H1 (cell line): Measurements from ENCODE around the gene TMEM114. TPM values are rescaled to one million over a fixed set of nuclear protein-coding genes. Genes with fewer than 3 reads are reported as not detected.

Experiments
- CTCF ChIA-PET: fragments of 300-600 bp; sonication (Branson Sonifier 250); formaldehyde crosslinking; loops from one replicate; lab custom pipeline; 2021; ENCODE audit not compliant: partially characterized antibody; lab: Charles Lee
- POLR2A ChIA-PET: fragments of 300-600 bp; sonication (Branson Sonifier 250); formaldehyde crosslinking; loops from one replicate; lab custom pipeline; 2021; ENCODE audit warnings: inconsistent platforms; ENCODE audit not compliant: partially characterized antibody; lab: Charles Lee
- DNase-seq, 2 experiments: peaks; one replicate each; pipeline versions ENCODE4 v3.0.0 to v3.0.0-alpha.2; 2010 to 2022; ENCODE audit warnings: low spot score in 2 of 2, low read depth in 1 of 2, mixed read lengths in 1 of 2
- FAIRE-seq: peaks from 2 replicates; lab custom pipeline; 2011; peaks lifted over from hg19 to GRCh38; lab: Jason Lieb, UNC
- H2AFZ ChIP-seq: 2 replicates; pipeline ENCODE4 v1.8.1; 2012; ENCODE audit warnings: low read length, inconsistent platforms
- H2AK5ac ChIP-seq: 2 replicates; pipeline ENCODE4 v1.6.1; 2013; ENCODE audit warnings: low read depth, low read length
- H2BK120ac ChIP-seq: replicated peaks from 2 replicates; pipeline ENCODE3; 2013; ENCODE audit warnings: low read depth, low read length, inconsistent platforms
- H2BK12ac ChIP-seq: 2 replicates; pipeline ENCODE4 v1.6.1; 2013; ENCODE audit warnings: low read depth, low read length
- H2BK15ac ChIP-seq: 2 replicates; pipeline ENCODE4 v1.6.1; 2013; ENCODE audit warnings: low read length
- H2BK20ac ChIP-seq: 2 replicates; pipeline ENCODE4 v1.6.1; 2013; ENCODE audit warnings: low read length
- H2BK5ac ChIP-seq: 2 replicates; pipeline ENCODE4 v1.6.1; 2013; ENCODE audit warnings: low read depth, low read length
- H3K14ac ChIP-seq: 2 replicates; pipeline ENCODE4 v1.6.1; 2013; ENCODE audit warnings: inconsistent platforms; ENCODE audit not compliant: insufficient read length
- H3K18ac ChIP-seq: 2 replicates; pipeline ENCODE4 v1.6.1; 2013; ENCODE audit warnings: low read length; ENCODE audit errors: extremely low read depth
- H3K23ac ChIP-seq: 2 replicates; pipeline ENCODE4 v1.6.1; 2013; ENCODE audit warnings: inconsistent platforms; ENCODE audit not compliant: insufficient read length
- H3K23me2 ChIP-seq: 2 replicates; pipeline ENCODE4 v1.6.1; 2013; ENCODE audit warnings: low read depth, low read length
- H3K27ac ChIP-seq: 2 replicates; pipeline ENCODE4 v1.6.1; 2011; ENCODE audit warnings: low read depth, low read length, inconsistent platforms
- H3K27me3 ChIP-seq, 4 experiments: replicated peaks in 1 of 4; 1 replicate in 1 of 4; 2 replicates in 3 of 4; pipeline versions ENCODE4 v1.6.1 to v1.8.1; 2011 to 2013; ENCODE audit warnings: low read length in 3 of 4, mild to moderate bottlenecking in 3 of 4, inconsistent platforms in 2 of 4, mixed read lengths in 2 of 4, moderate library complexity in 1 of 4; ENCODE audit not compliant: control insufficient read depth in 3 of 4, insufficient read depth in 3 of 4; ENCODE audit errors: extremely low read depth in 1 of 4
- H3K36me3 ChIP-seq, 4 experiments: 2 replicates each; pipeline versions ENCODE4 v1.6.1 to v1.8.1; 2011 to 2013; ENCODE audit warnings: mild to moderate bottlenecking in 4 of 4, low read length in 3 of 4, moderate library complexity in 2 of 4, control low read depth in 1 of 4, inconsistent platforms in 1 of 4; ENCODE audit not compliant: insufficient read depth in 4 of 4, control insufficient read depth in 2 of 4
- H3K4ac ChIP-seq: replicated peaks from 2 replicates; pipeline ENCODE3; 2013; ENCODE audit warnings: low read length, low read depth, mixed read lengths, inconsistent platforms; ENCODE audit not compliant: insufficient read length
- H3K4me1 ChIP-seq, 4 experiments: replicated peaks in 1 of 4; 1 replicate in 1 of 4; 2 replicates in 3 of 4; pipeline versions ENCODE4 v1.6.1 to v1.8.1; 2011 to 2013; ENCODE audit warnings: low read length in 3 of 4, inconsistent platforms in 2 of 4, mixed read lengths in 1 of 4; ENCODE audit not compliant: insufficient read depth in 4 of 4, control insufficient read depth in 3 of 4
- H3K4me2 ChIP-seq, 2 experiments: 2 replicates each; pipeline versions ENCODE4 v1.6.1 to v1.8.1; 2011 to 2013; ENCODE audit warnings: low read depth in 2 of 2, low read length in 2 of 2, control low read depth in 1 of 2, inconsistent platforms in 1 of 2, mild to moderate bottlenecking in 1 of 2; ENCODE audit not compliant: insufficient read depth in 1 of 2
- H3K4me3 ChIP-seq, 4 experiments: fragments of 200-600, 300-600 bp in 1 of 4; sonication (generic), shearing (Covaris generic), sonication (Bioruptor Twin) in 1 of 4; 2 replicates each; pipeline versions ENCODE4 v1.5.1 to v1.8.1; 2011 to 2016; ENCODE audit warnings: low read length in 4 of 4, low read depth in 3 of 4, control low read depth in 2 of 4, inconsistent platforms in 2 of 4, mild to moderate bottlenecking in 2 of 4, mixed read lengths in 1 of 4, moderate library complexity in 1 of 4; ENCODE audit not compliant: insufficient read depth in 2 of 4; ENCODE audit errors: extremely low read depth in 1 of 4
- H3K56ac ChIP-seq: replicated peaks from 2 replicates; pipeline ENCODE3; 2013; ENCODE audit warnings: low read depth, mild to moderate bottlenecking, mixed read lengths, low read length, inconsistent platforms; ENCODE audit not compliant: insufficient read length
- H3K79me1 ChIP-seq: 2 replicates; pipeline ENCODE4 v1.6.1; 2013; ENCODE audit warnings: low read depth, low read length, control low read depth
- H3K79me2 ChIP-seq, 2 experiments: 2 replicates each; pipeline versions ENCODE4 v1.6.1 to v1.8.1; 2012 to 2013; ENCODE audit warnings: low read length in 2 of 2, mild to moderate bottlenecking in 2 of 2, inconsistent platforms in 1 of 2; ENCODE audit not compliant: insufficient read depth in 2 of 2, control insufficient read depth in 1 of 2
- H3K9ac ChIP-seq, 4 experiments: replicated peaks in 1 of 4; 1 replicate in 1 of 4; 2 replicates in 3 of 4; pipeline versions ENCODE4 v1.6.1 to v1.8.1; 2011 to 2013; ENCODE audit warnings: low read depth in 3 of 4, low read length in 3 of 4, control low read depth in 2 of 4, mild to moderate bottlenecking in 2 of 4, moderate library complexity in 2 of 4, inconsistent platforms in 1 of 4; ENCODE audit errors: extremely low read depth in 1 of 4
- H3K9me3 ChIP-seq, 2 experiments: 2 replicates each; pipeline versions ENCODE4 v1.6.1 to v1.8.1; 2012 to 2013; ENCODE audit warnings: mild to moderate bottlenecking in 2 of 2, moderate library complexity in 2 of 2, control low read depth in 1 of 2, inconsistent platforms in 1 of 2, low read depth in 1 of 2, low read length in 1 of 2, mixed read lengths in 1 of 2; ENCODE audit not compliant: insufficient read depth in 2 of 2
- H4K20me1 ChIP-seq, 2 experiments: replicated peaks in 1 of 2; 2 replicates each; pipeline versions ENCODE3 to v1.8.1; 2011 to 2013; ENCODE audit warnings: inconsistent platforms in 2 of 2, low read length in 2 of 2, mild to moderate bottlenecking in 1 of 2; ENCODE audit not compliant: insufficient read depth in 2 of 2, control insufficient read depth in 1 of 2
- H4K5ac ChIP-seq: 2 replicates; pipeline ENCODE4 v1.6.1; 2013; ENCODE audit warnings: low read length, low read depth, mixed read lengths, inconsistent platforms; ENCODE audit not compliant: insufficient read length
- H4K8ac ChIP-seq: 2 replicates; pipeline ENCODE4 v1.8.0; 2013; ENCODE audit warnings: mild to moderate bottlenecking, moderate library complexity, low read length, inconsistent platforms; ENCODE audit not compliant: insufficient read depth; ENCODE audit errors: extremely low read depth
- H4K91ac ChIP-seq: replicated peaks from 2 replicates; pipeline ENCODE3; 2013; ENCODE audit warnings: low read length, mixed read lengths, inconsistent platforms; ENCODE audit not compliant: insufficient read length
- EZH2 ChIP-seq: fragments of 200-600 bp; sonication (generic); IDR thresholded peaks from 2 replicates; pipeline ENCODE4 v1.7.1; 2012; ENCODE audit warnings: low read depth, mild to moderate bottlenecking, moderate library complexity, low read length, inconsistent platforms; ENCODE audit not compliant: severe bottlenecking
- HDAC2 ChIP-seq, 2 experiments: fragments of 300-600 bp in 1 of 2; sonication (generic) in 1 of 2; IDR thresholded peaks; 2 replicates each; pipeline ENCODE4 v1.6.1; 2011 to 2012; ENCODE audit warnings: low read depth in 2 of 2, low read length in 2 of 2, mild to moderate bottlenecking in 2 of 2, moderate library complexity in 2 of 2, borderline replicate concordance in 1 of 2, inconsistent platforms in 1 of 2
- KDM4A ChIP-seq: IDR thresholded peaks from one replicate; pipeline ENCODE4 v1.7.1; 2012; ENCODE audit warnings: low read depth, mild to moderate bottlenecking, moderate library complexity, low read length, inconsistent platforms; ENCODE audit not compliant: severe bottlenecking
- SUZ12 ChIP-seq: fragments of 200-600 bp; sonication (generic); IDR thresholded peaks from 2 replicates; pipeline ENCODE4 v1.6.1; 2012; ENCODE audit warnings: mild to moderate bottlenecking, inconsistent platforms, low read length, moderate library complexity, mixed read lengths
- WGBS, 2 experiments: shearing (Covaris generic) in 1 of 2; methylation state at CpG; one replicate each; pipeline versions ENCODE4 v1.1.6 to v1.1.7; 2013 to 2015; ENCODE audit warnings: low lambda C conversion rate in 2 of 2, mixed read lengths in 2 of 2, inconsistent platforms in 1 of 2, low coverage in 1 of 2, missing lambda C conversion rate in 1 of 2; ENCODE audit not compliant: insufficient replicate concordance in 2 of 2, insufficient coverage in 1 of 2, insufficient read length in 1 of 2; ENCODE audit errors: extremely low coverage in 1 of 2, missing lambda C conversion rate in 1 of 2; 5-methylcytosine and 5-hydroxymethylcytosine counted together
- long read RNA-seq, 2 experiments: library from RNA in 1 of 2; library from capped mRNA in 1 of 2; stranded (forward); transcript quantifications; one replicate each; pipeline ENCODE4 v2.0.0, GENCODE V29; 2021; ENCODE audit warnings: inconsistent platforms in 1 of 2
- polyA minus RNA-seq, 3 experiments: library from RNA; depleted of rRNA, polyadenylated mRNA; stranded (reverse); fragments of >200 nt; gene quantifications; 1 replicate in 2 of 3; 2 replicates in 1 of 3; pipeline ENCODE4 v1.2.3, GENCODE V29; 2011
- polyA plus RNA-seq, 7 experiments: library from polyadenylated mRNA; depleted of rRNA in 3 of 7; stranded (reverse) in 5 of 7; unstranded in 2 of 7; fragments of >200 nt in 5 of 7; fragments of 200-250 nt in 2 of 7; gene quantifications; 1 replicate in 5 of 7; 2 replicates in 1 of 7; 4 replicates in 1 of 7; pipeline versions ENCODE4 v1.2.1 to v1.2.3, GENCODE V29; 2011 to 2013; ENCODE audit warnings: missing spikeins in 2 of 7, mixed read lengths in 2 of 7
- total RNA-seq: library from RNA; stranded (reverse); fragmentation: NEBNext Ultra II Directional; extraction: Animal tissue kit (Norgen Biotek cat#: 25700); gene quantifications from 2 replicates; pipeline ENCODE4 v1.2.1, GENCODE V29; 2021
- TF ChIP-seq, protein P1 (sequence below): IDR thresholded peaks from 2 replicates; pipeline ENCODE4 v1.6.1; 2012; ENCODE audit warnings: inconsistent platforms

Gene TMEM114
- total RNA-seq (1.6 TPM in 2 replicates), polyA plus RNA-seq (2011; rRNA removed) (2.9 and 5.4 TPM in 2 replicates), polyA minus RNA-seq (2011; rRNA and poly(A)+ RNA removed) (0.19 and 0.80 TPM in 2 replicates)
- polyA plus RNA-seq (2011; cell fraction: cytosol; rRNA removed), result 4.3 TPM
- polyA plus RNA-seq (2011; cell fraction: nucleus; rRNA removed), result 4.4 TPM
- 1.0 to 3.6 TPM (median 2.7 TPM) in 4 replicates for polyA plus RNA-seq (2012, experiment 1 of 2)
- polyA plus RNA-seq (2012, experiment 2 of 2), result 1.5 TPM
- 0.55 TPM for polyA plus RNA-seq (2013, experiment 1 of 2)
- 0.70 TPM for polyA plus RNA-seq (2013, experiment 2 of 2)
- not detected for polyA minus RNA-seq (2011; cell fraction: cytosol; rRNA and poly(A)+ RNA removed)
- not detected for polyA minus RNA-seq (2011; cell fraction: nucleus; rRNA and poly(A)+ RNA removed)
- long read RNA-seq, experiment 1, result 0 reads
- long read RNA-seq, experiment 2, result 0 reads

DNA sequence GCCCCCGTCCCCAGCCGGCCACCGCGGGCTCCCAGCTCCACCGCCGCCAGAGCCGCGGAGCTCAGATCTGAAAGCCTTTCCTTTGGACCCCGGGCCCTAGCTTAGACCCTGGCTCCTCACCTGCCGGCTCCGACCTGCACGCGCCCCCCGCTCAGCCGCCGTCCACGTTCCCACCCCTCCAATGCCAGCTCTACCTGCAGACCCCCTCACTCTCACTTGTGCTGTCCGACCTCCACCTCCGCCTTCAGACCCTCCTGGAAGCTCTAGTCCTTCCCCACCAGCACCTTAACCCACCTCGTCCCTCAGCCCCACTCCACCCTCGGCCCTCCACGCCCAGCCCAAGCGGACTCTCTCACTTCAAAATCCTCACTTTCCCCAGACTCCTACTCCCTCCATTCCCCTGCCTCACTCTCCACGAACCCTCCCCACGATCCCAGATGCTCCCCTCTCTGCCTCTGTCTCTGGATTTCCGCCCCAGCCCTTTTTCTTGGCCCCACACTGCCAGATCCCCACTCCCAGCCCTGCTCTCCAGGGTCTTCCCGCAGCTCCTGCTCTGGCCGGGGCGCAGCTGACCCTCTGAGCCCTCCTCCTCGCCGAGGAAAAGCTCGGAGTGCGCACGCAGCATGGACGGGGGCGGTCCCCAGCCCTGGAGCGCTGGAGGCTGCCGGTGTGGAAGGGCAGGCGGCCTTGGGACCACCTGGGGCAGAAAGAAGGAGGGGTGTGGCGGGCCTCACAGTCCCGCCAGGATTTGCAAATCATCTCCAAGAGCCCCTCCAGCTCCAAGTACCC lies at the start of gene TMEM114:
TSS of gene TMEM114 (minus strand) at position 612 of the 789 bp plus-strand sequence. CDS start 673 bp downstream, outside the sequence.
- no peaks in the 10 kb centered on the region for H3K79me2 ChIP-seq
- peak in 1 of 2 experiments; percentile 65 for DNase-seq
- peak within 1 kb of the TSS; percentile 98 for H2AK5ac ChIP-seq
- no peak within 1 kb of the TSS for H3K14ac ChIP-seq
- TF ChIP-seq HDAC2 (IDR thresholded peaks at IDR 0.05; ENCODE audit: borderline replicate concordance in 1 of 2, low read depth in 2 of 2, low read length in 2 of 2) (no peak; a peak in 1 of 4 replicates), EZH2 (peak; percentile 51), SUZ12 (peak; percentile 65), KDM4A (peak; percentile 48)
- TF ChIP-seq, protein P1, sequence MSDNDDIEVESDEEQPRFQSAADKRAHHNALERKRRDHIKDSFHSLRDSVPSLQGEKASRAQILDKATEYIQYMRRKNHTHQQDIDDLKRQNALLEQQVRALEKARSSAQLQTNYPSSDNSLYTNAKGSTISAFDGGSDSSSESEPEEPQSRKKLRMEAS, result peak; percentile 33; the same call in 1 of the 2 replicates
- H2BK5ac ChIP-seq, result no peak within 1 kb of the TSS
- H3K18ac ChIP-seq, result peak within 1 kb of the TSS; percentile 83
- peaks cover 0 to 4% of the 10 kb centered on the region in 2 experiments; a peak in 1 of 4 replicates for H3K9me3 ChIP-seq
- H4K5ac ChIP-seq, result peak within 1 kb of the TSS; percentile 18
- peak within 1 kb of the TSS in 3 of 4 experiments; percentile 7 to 18 (median 8); a peak in 2 of 7 replicates for H3K9ac ChIP-seq
- H2BK12ac ChIP-seq, result peak within 1 kb of the TSS; percentile 87; the same call in 1 of the 2 replicates
- peak within 1 kb of the TSS; percentile 97 for H2BK15ac ChIP-seq
- ChIA-PET CTCF (interaction anchor here (0.6 to 12.4 kb wide), 9 partner anchors 9 to 545 kb away, joined by 3 to 162 read pairs (median 4); no protein-coding TSS in a partner anchor), POLR2A (interaction anchor here (1.1 to 2.4 kb wide), 8 partner anchors 9 to 242 kb away, joined by 3 to 10 read pairs (median 4); no protein-coding TSS in a partner anchor)
- peak within 1 kb of the TSS; percentile 81 for H4K8ac ChIP-seq
- H3K23me2 ChIP-seq, result peaks cover 25% of the 10 kb centered on the region
- no peak within 1 kb of the TSS for H4K91ac ChIP-seq
- no peak within 1 kb of the TSS for H3K4ac ChIP-seq
- peak within 1 kb of the TSS; percentile 48; the same call in 1 of the 2 replicates for H2AFZ ChIP-seq
- peak within 1 kb of the TSS; percentile 94 for H3K56ac ChIP-seq
- no peak for FAIRE-seq
- no peaks in the 10 kb centered on the region for H3K79me1 ChIP-seq
- peak within 1 kb of the TSS; percentile 52 to 69 (median 60) for H3K4me3 ChIP-seq
- WGBS, 2 experiments, result 3% methylated on average over 39 of the region's 41 CpGs; no CpG with 5 or more reads in 1 of the 2 experiments
- H3K27ac ChIP-seq, result no peak within 1 kb of the TSS
- H3K27me3 ChIP-seq, result peaks cover 10 to 33% (median 21%) of the 10 kb centered on the region in 4 experiments
- H4K20me1 ChIP-seq, result peaks cover 0 to 7% of the 10 kb centered on the region in 2 experiments
- no peak within 1 kb of the TSS for H2BK120ac ChIP-seq
- no peaks in the 10 kb centered on the region for H3K36me3 ChIP-seq
- H3K4me2 ChIP-seq, result peak within 1 kb of the TSS; percentile 89 to 100
- H3K4me1 ChIP-seq, result peaks cover 0 to 12% (median 5%) of the 10 kb centered on the region in 4 experiments; a peak in 3 of 7 replicates
- no peak within 1 kb of the TSS for H3K23ac ChIP-seq
- H2BK20ac ChIP-seq, result 0 out of 2 replicates have a peak within 1 kb of the TSS, but pooled peaks have one; percentile 15
